DMS 273 treated with DMSO at 0.1 percent for 48 hours (cell line): ENCODE results near the gene CBR4.
"Not testable (repeated sequence)": the region's sequence is repeated elsewhere in the genome, so short reads cannot be mapped to it uniquely, and the experiment has no call there.

Experiments
- DNase-seq: peaks from one replicate; lab custom pipeline; 2025; lab: John Stamatoyannopoulos, UW

CBR4 gene

GRCh38 chr4:168993714-168994510 is 16.1 kb downstream of the CBR4 start:
- no peak for DNase-seq

- DNase-seq, result not testable (repeated sequence)
Measured at GRCh38 chr4:168992952-168993482, 17.0 kb downstream of the CBR4 start.

- no peak for DNase-seq
Measured at GRCh38 chr4:168981942-168982341, 28.1 kb downstream of the CBR4 start.

- no peak for DNase-seq
Measured at GRCh38 chr4:168981460-168981859, 28.6 kb downstream of the CBR4 start.

- DNase-seq, result no peak
Measured at GRCh38 chr4:168979338-168979737, 30.7 kb downstream of the CBR4 start.

- DNase-seq, result no peak
Measured at GRCh38 chr4:168978001-168978700, 31.9 kb downstream of the CBR4 start.

GRCh38 chr4:168972596-168972995 is 37.5 kb downstream of the CBR4 start:
- DNase-seq, result no peak

- DNase-seq, result no peak
Measured at GRCh38 chr4:168960716-168961115, 49.3 kb downstream of the CBR4 start.

- DNase-seq, result no peak
Measured at GRCh38 chr4:168955674-168956073, 54.4 kb downstream of the CBR4 start.

- not testable (repeated sequence) for DNase-seq
Measured at GRCh38 chr4:168952821-168953246, 57.2 kb downstream of the CBR4 start.

- no peak for DNase-seq
Measured at GRCh38 chr4:168945291-168945690, 64.8 kb downstream of the CBR4 start.

GRCh38 chr4:168942985-168943384 is 67.1 kb downstream of the CBR4 start:
- DNase-seq, result no peak
